ENCODE measurements around the gene LRBA.

- TF ChIP-seq MAX (IDR thresholded peaks at IDR 0.05; ENCODE audit: insufficient read depth, insufficient read length) (no peak), CTCF (IDR thresholded peaks at IDR 0.05; ENCODE audit: extremely low read depth in 1 of 2, insufficient read depth in 1 of 2, low read depth in 1 of 2, low read length in 2 of 2) (no peak), FOS (IDR thresholded peaks at IDR 0.05; ENCODE audit: borderline replicate concordance, insufficient read depth, low read length) (no peak), EZH2 (IDR thresholded peaks at IDR 0.05; ENCODE audit: borderline replicate concordance, low read depth, low read length, severe bottlenecking) (no peak), POLR2AphosphoS5 (IDR thresholded peaks at IDR 0.05; ENCODE audit: insufficient read depth, low read depth, low read length) (no peak), POLR2A (IDR thresholded peaks at IDR 0.05; ENCODE audit: low read depth, low read length) (no peak), GATA2 (IDR thresholded peaks at IDR 0.05; ENCODE audit: insufficient read depth, insufficient read length, low read depth, low read length) (no peak)
These were observed 414.2 kb downstream of the LRBA start for GRCh38 chr4:150600812-150601445.
